Memory B cell (primary cell): ENCODE measurements around the gene BSN.

Experiments
- ATAC-seq: fragments of 150-1000 bp; cut with Tn5 transposase; 2 replicates; pipeline ENCODE4 v1.10.0; 2021; ENCODE audit warnings: low read depth, mild to moderate bottlenecking, moderate library complexity
- DNase-seq, 2 donors: peaks; one replicate each; pipeline ENCODE4 v3.0.0; 2022; ENCODE audit warnings: low spot score in 2 of 2
- H3K27ac Mint-ChIP-seq: one replicate; pipeline ENCODE4 v1.8.0; 2022; ENCODE audit warnings: mild to moderate bottlenecking, moderate library complexity, mixed read lengths
- H3K27me3 Mint-ChIP-seq: one replicate; pipeline ENCODE4 v1.8.0; 2022; ENCODE audit warnings: mixed read lengths
- H3K36me3 Mint-ChIP-seq: one replicate; pipeline ENCODE4 v1.8.0; 2022; ENCODE audit warnings: mild to moderate bottlenecking, mixed read lengths
- H3K4me1 Mint-ChIP-seq: one replicate; pipeline ENCODE4 v1.8.0; 2022; ENCODE audit warnings: mixed read lengths
- H3K4me3 Mint-ChIP-seq: one replicate; pipeline ENCODE4 v1.8.0; 2022; ENCODE audit warnings: mild to moderate bottlenecking, moderate library complexity, mixed read lengths
- H3K9me3 Mint-ChIP-seq: one replicate; pipeline ENCODE4 v1.8.0; 2022; ENCODE audit warnings: mixed read lengths

The BSN gene

GRCh38 chr3:49641921-49642707 is 87.8 kb downstream of the BSN start:
- Mint-ChIP-seq H3K27ac (no peak overlapping the region), H3K4me3 (no peak overlapping the region), H3K27me3 (peaks cover 4% of the 10 kb centered on the region), H3K9me3 (no peaks in the 10 kb centered on the region), H3K4me1 (no peaks in the 10 kb centered on the region), H3K36me3 (no peaks in the 10 kb centered on the region)
- DNase-seq: no peak
- ATAC-seq: no peak

GRCh38 chr3:49642708-49643145 is 88.5 kb downstream of the BSN start:
- no peak for ATAC-seq
- no peak for DNase-seq
- no peak overlapping the region for H3K4me3 Mint-ChIP-seq

DNA sequence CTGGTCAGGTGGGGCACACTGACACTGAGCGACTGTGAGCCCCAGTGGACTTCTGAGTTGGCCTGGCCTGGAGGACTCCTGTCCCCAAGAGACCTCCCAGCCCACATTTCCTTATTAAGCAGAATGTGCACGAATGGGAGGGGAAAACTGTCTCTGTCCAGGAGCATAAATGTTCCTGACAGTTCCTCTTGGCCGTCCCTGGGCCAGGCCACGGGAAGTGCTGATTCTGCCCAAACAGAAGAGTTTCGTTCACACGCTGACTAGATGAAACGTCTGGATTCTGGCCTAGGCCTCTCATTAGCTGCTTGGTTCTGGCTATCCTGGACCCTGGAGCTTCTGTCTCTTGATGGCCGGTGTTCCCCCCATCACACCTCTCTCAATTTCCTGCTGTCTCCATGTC is 90.4 kb downstream of the BSN start:
- ATAC-seq (no peak), DNase-seq (no peak)
- Mint-ChIP-seq H3K9me3 (no peaks in the 10 kb centered on the region), H3K36me3 (no peaks in the 10 kb centered on the region), H3K4me1 (no peaks in the 10 kb centered on the region), H3K27me3 (peaks cover 4% of the 10 kb centered on the region), H3K27ac (no peak overlapping the region), H3K4me3 (no peak overlapping the region)

More at GRCh38 chr3:49642708-49643145, 88.5 kb downstream of the BSN start:
- no peaks in the 10 kb centered on the region for H3K4me1 Mint-ChIP-seq
- no peaks in the 10 kb centered on the region for H3K36me3 Mint-ChIP-seq
- H3K9me3 Mint-ChIP-seq: no peaks in the 10 kb centered on the region
- H3K27ac Mint-ChIP-seq: no peak overlapping the region
- peaks cover 4% of the 10 kb centered on the region for H3K27me3 Mint-ChIP-seq

GRCh38 chr3:49646236-49646635 is 92.0 kb downstream of the BSN start:
- Mint-ChIP-seq H3K4me3 (no peak overlapping the region), H3K4me1 (no peaks in the 10 kb centered on the region), H3K27ac (no peak overlapping the region), H3K27me3 (peaks cover 2% of the 10 kb centered on the region), H3K36me3 (no peaks in the 10 kb centered on the region), H3K9me3 (no peaks in the 10 kb centered on the region)
- no peak for DNase-seq
- ATAC-seq: no peak

- Mint-ChIP-seq H3K4me1 (no peaks in the 10 kb centered on the region), H3K27ac (no peak overlapping the region), H3K36me3 (no peaks in the 10 kb centered on the region), H3K27me3 (peaks cover 3% of the 10 kb centered on the region), H3K4me3 (no peak overlapping the region), H3K9me3 (no peaks in the 10 kb centered on the region)
- DNase-seq (no peak), ATAC-seq (no peak)
Measured at GRCh38 chr3:49647741-49648140, 93.5 kb downstream of the BSN start.

GRCh38 chr3:49648354-49649019 is 94.2 kb downstream of the BSN start:
- ATAC-seq (no peak), DNase-seq (no peak)
- Mint-ChIP-seq H3K4me1 (no peaks in the 10 kb centered on the region), H3K27me3 (peaks cover 4% of the 10 kb centered on the region), H3K27ac (no peak overlapping the region), H3K9me3 (no peaks in the 10 kb centered on the region), H3K4me3 (no peak overlapping the region), H3K36me3 (no peaks in the 10 kb centered on the region)

DNA sequence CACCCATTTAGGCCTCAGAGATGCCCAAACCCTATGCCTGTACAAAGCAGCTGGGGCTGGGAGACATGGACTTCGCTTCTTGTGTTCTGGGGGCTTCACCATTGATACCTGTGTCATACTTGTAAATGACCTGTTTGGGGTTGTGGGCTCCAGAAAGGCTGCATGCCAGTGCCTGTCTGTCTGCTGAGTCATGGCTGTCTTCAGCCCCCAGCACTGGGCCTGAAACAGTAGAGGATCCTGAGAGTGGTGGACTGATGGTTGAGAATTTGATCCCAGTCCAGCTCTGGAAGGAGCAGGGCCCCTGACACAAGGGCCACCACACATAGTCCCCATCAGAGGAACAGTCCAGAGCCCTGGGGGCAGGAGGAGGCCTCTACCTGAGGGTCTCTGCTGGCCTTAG is 95.3 kb downstream of the BSN start:
- no peak overlapping the region for H3K4me3 Mint-ChIP-seq
- DNase-seq (no peak), ATAC-seq (no peak)
- no peaks in the 10 kb centered on the region for H3K9me3 Mint-ChIP-seq
- no peak overlapping the region for H3K27ac Mint-ChIP-seq
- peaks cover 2% of the 10 kb centered on the region for H3K4me1 Mint-ChIP-seq
- H3K36me3 Mint-ChIP-seq: no peaks in the 10 kb centered on the region
- H3K27me3 Mint-ChIP-seq: peaks cover 4% of the 10 kb centered on the region

DNA sequence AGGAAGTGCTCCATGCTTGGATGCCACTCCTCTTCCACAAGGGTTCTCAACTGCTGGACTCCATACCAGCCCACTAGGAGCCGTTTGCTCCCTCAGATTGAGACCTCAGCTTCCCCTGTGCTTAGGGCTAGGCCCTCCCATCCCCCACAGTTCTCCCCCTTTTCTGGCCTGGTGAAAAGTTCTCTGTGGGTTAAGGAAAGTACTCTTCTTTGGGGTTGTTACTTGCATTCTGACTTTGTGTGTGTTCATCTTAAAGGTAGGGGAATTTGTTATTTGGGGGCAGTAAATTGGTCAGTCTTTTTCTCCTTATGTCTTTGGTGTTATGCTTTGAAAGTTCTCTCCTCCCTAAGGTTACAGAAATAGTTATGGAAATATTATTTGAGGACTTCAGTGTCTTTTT is 95.9 kb downstream of the BSN start:
- no peak overlapping the region for H3K27ac Mint-ChIP-seq
- no peaks in the 10 kb centered on the region for H3K9me3 Mint-ChIP-seq
- H3K4me3 Mint-ChIP-seq: no peak overlapping the region
- H3K36me3 Mint-ChIP-seq: no peaks in the 10 kb centered on the region
- no peak for ATAC-seq
- DNase-seq: no peak
- H3K4me1 Mint-ChIP-seq: peaks cover 6% of the 10 kb centered on the region
- H3K27me3 Mint-ChIP-seq: peaks cover 4% of the 10 kb centered on the region

DNA sequence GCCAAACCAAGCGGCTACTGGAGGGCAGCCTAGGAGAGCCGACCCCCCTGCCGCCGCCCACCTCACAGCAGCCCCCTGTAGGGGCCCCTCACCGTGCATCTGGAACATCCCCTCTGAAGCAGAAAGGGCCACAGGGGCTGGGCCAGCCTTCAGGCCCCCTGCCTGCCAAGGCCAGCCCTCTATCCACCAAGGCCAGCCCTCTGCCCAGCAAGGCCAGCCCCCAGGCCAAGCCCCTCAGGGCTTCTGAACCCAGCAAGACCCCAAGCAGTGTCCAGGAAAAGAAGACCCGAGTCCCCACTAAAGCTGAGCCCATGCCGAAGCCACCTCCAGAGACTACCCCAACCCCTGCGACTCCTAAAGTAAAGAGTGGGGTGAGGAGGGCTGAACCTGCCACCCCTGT is 96.4 kb downstream of the BSN start:
- Mint-ChIP-seq H3K27ac (no peak overlapping the region), H3K4me3 (no peak overlapping the region), H3K36me3 (no peaks in the 10 kb centered on the region), H3K27me3 (peaks cover 3% of the 10 kb centered on the region), H3K4me1 (peaks cover 6% of the 10 kb centered on the region), H3K9me3 (no peaks in the 10 kb centered on the region)
- DNase-seq: no peak
- no peak for ATAC-seq

DNA sequence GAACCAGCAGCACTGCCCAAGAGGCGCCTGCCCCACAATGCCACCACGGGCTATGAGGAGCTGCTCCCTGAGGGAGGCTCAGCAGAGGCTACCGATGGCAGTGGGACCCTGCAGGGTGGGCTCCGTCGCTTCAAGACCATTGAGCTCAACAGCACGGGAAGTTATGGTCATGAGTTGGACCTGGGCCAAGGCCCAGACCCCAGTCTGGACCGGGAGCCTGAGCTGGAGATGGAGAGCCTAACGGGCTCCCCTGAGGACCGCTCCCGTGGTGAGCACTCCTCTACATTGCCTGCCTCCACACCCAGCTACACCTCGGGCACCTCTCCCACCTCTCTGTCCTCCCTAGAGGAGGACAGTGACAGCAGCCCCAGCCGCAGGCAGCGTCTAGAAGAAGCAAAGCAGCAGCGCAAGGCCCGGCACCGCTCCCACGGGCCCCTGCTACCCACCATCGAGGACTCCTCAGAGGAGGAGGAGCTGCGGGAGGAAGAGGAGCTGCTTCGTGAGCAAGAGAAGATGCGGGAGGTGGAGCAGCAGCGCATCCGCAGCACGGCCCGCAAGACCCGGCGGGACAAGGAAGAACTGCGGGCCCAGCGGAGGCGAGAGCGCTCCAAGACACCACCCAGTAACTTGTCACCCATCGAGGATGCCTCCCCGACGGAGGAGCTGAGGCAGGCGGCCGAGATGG is 98.1 kb downstream of the BSN start:
- H3K9me3 Mint-ChIP-seq: no peaks in the 10 kb centered on the region

GRCh38 chr3:49652903-49653415 is 98.7 kb downstream of the BSN start:
- DNase-seq (no peak), ATAC-seq (no peak)
- Mint-ChIP-seq H3K4me3 (no peak overlapping the region), H3K27me3 (peaks cover 3% of the 10 kb centered on the region), H3K9me3 (no peaks in the 10 kb centered on the region), H3K36me3 (no peaks in the 10 kb centered on the region), H3K4me1 (peaks cover 9% of the 10 kb centered on the region), H3K27ac (no peak overlapping the region)

More for the DNA sequence above, 98.1 kb downstream of the BSN start:
- no peak overlapping the region for H3K27ac Mint-ChIP-seq
- H3K27me3 Mint-ChIP-seq: peaks cover 3% of the 10 kb centered on the region
- DNase-seq (no peak), ATAC-seq (no peak)
- H3K4me1 Mint-ChIP-seq: peaks cover 9% of the 10 kb centered on the region
- H3K36me3 Mint-ChIP-seq: no peaks in the 10 kb centered on the region
- H3K4me3 Mint-ChIP-seq: no peak overlapping the region

DNA sequence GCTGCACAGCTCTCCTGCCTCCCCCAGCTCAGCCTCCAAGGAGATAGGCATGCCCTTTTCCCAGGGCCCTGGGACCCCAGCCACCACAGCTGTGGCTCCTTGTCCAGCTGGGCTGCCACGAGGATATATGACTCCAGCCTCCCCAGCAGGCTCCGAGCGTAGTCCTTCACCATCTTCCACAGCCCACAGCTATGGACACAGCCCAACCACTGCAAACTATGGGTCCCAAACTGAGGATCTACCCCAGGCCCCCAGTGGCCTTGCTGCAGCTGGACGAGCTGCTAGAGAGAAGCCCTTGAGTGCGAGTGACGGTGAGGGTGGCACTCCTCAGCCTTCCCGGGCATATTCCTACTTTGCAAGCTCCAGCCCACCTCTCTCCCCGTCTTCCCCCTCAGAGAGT is 99.3 kb downstream of the BSN start:
- H3K27me3 Mint-ChIP-seq: peaks cover 4% of the 10 kb centered on the region
- peaks cover 9% of the 10 kb centered on the region for H3K4me1 Mint-ChIP-seq
- no peak overlapping the region for H3K4me3 Mint-ChIP-seq
- no peaks in the 10 kb centered on the region for H3K36me3 Mint-ChIP-seq
- H3K27ac Mint-ChIP-seq: no peak overlapping the region
- DNase-seq (no peak), ATAC-seq (no peak)
- H3K9me3 Mint-ChIP-seq: no peaks in the 10 kb centered on the region

DNA sequence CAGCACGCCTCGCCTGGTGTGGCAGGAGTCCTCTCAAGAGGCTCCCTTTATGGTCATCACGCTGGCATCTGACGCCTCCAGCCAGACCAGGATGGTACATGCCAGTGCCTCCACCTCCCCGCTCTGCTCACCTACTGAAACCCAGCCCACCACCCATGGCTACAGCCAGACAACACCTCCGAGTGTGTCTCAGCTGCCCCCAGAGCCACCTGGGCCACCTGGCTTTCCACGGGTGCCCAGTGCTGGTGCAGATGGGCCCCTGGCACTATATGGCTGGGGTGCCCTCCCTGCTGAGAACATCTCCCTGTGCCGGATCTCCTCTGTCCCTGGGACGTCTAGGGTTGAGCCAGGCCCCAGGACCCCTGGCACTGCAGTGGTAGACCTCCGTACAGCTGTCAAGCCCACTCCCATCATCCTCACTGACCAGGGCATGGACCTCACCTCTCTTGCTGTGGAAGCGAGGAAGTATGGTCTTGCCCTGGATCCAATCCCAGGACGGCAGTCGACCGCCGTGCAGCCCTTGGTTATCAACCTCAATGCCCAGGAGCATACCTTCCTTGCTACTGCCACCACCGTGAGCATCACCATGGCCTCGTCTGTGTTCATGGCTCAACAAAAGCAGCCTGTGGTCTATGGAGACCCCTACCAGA is 100.0 kb downstream of the BSN start:
- no peaks in the 10 kb centered on the region for H3K9me3 Mint-ChIP-seq
- no peak overlapping the region for H3K4me3 Mint-ChIP-seq
- DNase-seq (no peak), ATAC-seq (no peak)
- H3K4me1 Mint-ChIP-seq: peaks cover 9% of the 10 kb centered on the region
- H3K27me3 Mint-ChIP-seq: peaks cover 5% of the 10 kb centered on the region
- H3K36me3 Mint-ChIP-seq: no peaks in the 10 kb centered on the region
- no peak overlapping the region for H3K27ac Mint-ChIP-seq
